Measurements from ENCODE around the gene KSR1.
A peak's percentile ranks its signal among the peaks of the same experiment; 100 is the strongest.

Gene KSR1

DNA sequence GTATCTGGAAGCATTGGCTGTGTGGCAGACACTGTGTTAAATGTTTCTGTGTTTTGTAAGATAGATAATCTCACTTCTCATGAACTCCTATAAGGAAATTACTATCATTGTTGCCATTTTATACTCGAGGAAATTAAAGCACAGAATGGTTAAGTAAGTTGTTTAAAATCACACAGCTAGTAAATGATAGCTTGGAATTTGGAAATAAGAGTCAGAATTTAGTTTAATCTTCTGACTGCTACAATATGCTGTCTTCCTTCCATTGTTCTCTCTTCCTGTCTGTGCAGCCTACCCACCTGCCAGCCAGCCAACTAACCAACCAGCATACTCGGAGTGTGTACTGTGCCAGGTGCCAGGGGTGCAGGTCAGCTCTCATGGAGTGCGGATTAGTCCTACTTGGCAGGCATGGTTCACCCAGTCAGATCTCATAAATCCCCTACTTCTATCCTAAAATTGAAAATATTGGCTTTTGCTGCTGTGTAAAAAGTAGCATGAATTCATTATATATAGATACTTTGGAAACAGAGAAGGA is 94.8 kb downstream of the KSR1 start:
- DNase-seq (ENCODE audit: low read depth): no peak

DNA sequence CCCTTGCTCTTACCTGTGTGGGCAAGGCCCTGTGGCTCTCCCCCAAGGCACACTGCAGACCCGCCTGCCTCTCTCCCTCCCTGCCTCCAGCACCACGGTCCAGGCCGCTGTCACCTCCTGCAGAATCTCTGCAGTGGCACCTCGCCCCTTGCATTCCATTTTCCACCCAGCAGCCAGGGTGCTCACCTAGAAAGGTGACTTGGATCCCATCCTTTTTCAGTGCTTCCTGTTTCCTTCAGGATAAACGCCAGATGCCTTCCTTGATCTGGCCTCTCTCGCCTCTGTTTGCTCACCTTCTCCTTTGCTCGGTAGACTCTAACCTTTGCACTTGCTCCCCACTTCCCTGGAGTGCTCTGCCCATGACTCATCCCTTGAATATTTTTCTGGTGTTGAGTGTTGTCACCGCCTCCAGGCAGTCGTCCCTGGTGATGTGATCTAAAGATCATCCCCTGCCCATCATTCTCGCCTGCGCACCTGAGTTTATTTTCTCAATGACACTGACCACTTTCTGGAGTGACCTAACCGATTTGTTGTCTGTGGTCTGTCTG is 95.5 kb downstream of the KSR1 start:
- DNase-seq (ENCODE audit: low read depth): no peak

DNA sequence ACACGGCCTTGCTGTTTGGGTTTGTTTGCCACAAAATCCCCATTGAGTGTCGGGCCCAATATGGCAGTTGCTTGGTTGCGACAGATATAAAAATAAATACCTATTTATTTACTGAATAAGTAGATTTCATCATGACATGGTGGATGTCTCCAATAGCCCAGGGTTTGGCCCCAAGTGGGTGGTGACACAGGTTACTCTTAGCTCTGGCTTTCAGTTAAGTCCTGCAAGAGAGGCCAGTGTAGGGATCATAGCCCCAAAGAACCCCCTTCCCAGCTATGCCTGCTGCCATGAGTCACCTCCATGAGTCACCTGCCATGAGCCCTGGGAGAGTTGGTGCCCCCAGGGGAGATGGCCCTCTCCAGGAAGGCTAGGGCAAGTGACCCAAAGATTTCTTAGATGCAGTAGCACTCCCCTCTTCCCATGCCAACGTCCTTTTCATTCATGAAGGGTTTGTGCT is 96.1 kb downstream of the KSR1 start:
- DNase-seq (ENCODE audit: low read depth): no peak

DNA sequence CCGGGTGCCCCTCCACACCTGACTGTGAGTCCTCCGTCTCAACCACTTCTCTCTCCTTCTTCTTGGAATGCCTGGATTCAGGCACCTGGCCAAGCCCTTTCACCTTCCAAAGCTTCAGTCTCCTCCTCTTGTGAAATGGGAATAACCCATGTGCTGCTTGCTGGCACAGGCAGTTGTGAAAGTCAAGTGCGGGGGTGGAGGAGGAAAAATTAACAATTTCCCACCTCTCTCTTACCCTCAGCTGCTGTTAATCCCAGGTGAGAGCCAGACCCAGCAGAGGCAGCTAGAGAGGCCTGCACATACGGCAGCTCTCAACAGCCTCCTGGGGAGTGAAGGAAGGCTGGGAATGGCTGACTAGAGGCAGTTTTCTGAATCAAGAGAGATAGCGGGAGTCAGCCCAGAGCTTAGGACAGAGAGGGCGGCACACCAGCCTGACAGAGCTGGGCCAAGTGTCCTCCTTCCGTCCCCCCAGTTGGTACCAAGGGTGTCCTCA is 96.8 kb downstream of the KSR1 start:
- DNase-seq (ENCODE audit: low read depth): no peak

DNA sequence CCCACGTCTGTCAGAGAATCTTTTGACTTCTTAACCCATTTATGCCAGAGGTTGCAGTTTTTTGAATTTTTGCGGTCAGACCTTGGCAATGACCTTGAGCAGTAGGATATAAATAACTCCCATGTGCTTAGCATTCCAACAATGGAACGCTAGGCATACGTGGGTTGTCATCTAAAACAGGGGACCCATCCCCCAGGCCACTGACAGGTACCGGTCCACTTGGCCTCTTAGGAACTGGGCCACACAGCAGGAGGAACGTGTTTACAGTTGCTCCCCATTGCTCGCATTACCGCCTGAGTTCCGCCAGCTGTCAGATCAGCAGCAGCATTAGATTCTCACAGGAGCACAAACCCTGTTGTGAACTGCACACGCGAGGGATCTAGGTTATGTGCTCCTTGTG is 97.9 kb downstream of the KSR1 start:
- DNase-seq (ENCODE audit: low read depth): no peak

DNA sequence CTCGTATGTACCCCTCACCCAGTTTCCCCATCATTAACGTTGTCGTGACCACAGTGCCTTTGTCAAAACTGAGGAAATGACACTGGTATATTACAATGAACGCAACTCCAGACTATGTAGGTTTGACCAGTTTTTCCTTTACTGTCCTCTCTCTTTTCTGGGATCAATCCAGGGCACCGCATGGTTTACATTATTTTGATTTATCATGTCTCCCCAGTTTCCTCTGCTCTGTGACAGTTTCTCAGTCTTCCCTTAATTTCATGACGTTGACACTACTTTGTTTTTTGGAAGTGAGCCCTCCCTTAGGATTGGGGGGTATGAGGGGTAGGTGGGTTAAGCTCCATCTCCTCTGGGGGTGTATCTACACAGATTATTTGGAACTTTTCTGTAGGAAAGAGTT is 98.7 kb downstream of the KSR1 start:
- no peak for DNase-seq (ENCODE audit: low read depth)

DNA sequence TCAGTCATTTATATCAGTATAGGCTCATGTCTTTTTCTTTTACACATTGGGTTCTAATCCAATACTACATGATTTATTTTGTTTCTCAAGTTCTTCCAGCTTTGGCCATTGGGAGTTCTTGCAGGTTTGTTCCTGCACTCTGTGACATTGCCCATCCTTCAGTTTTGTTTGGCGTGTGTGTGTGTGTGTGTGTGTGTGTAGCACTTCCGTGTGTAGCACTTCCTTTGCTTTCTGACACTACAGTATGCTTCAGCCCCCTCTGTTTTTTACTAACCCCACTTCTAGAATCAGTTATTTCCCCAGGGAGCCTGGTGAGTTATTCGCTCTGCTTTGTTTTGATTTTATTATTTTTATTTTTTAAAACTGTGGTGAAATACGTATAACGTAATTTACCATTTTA is 99.1 kb downstream of the KSR1 start:
- no peak for DNase-seq (ENCODE audit: low read depth)

DNA sequence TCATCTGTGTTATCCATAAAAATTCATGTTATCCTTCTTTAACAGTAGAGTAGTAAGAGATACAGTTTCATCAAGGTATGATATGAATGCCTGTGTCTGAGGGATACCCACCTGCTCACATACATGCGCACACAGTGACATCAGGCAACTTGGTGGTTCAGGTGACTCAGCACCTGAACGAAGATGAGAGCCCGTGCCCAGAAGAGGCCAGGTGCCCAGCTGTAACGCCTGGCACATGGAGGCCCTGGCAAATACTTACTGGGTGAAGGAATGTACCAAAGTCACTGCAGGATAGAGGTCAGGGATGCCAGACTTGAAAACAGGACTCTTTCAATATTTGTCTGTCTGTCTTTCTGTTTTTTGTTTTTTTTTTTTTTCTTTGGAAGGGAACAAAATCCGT is 102.1 kb downstream of the KSR1 start:
- DNase-seq (ENCODE audit: low read depth): no peak

DNA sequence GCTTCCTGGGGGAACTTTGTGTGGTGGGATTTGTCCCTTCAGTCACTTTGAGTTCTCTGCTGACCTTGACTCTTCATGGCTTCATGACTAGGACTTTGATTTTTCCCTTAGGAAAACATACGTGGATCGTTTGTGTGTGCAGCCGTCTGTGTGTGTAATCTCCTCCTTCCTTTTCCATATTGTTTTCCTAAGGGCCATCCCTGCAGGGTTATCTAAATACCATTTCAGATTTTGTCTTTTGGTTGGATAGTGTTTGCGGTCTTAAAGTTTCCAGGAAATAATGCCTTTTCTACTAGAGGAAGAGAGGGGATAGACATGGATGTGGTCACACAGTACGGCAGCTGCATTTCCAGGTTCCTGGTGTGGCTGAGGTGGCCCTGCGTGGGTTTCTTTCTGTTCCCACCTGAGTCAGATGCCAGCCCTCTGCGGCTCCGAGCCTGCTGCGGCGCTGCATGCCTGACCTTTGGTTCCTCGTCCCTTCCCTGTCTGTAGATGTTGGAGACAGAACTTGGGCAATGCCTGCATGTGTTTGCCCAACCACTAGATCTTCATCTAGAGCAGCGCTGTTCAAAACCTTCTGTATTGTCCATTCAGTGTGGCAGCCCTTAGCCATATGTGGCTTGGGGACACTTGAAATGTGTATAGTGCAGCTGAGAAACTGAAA is 102.7 kb downstream of the KSR1 start:
- no peak for DNase-seq (ENCODE audit: low read depth)

DNA sequence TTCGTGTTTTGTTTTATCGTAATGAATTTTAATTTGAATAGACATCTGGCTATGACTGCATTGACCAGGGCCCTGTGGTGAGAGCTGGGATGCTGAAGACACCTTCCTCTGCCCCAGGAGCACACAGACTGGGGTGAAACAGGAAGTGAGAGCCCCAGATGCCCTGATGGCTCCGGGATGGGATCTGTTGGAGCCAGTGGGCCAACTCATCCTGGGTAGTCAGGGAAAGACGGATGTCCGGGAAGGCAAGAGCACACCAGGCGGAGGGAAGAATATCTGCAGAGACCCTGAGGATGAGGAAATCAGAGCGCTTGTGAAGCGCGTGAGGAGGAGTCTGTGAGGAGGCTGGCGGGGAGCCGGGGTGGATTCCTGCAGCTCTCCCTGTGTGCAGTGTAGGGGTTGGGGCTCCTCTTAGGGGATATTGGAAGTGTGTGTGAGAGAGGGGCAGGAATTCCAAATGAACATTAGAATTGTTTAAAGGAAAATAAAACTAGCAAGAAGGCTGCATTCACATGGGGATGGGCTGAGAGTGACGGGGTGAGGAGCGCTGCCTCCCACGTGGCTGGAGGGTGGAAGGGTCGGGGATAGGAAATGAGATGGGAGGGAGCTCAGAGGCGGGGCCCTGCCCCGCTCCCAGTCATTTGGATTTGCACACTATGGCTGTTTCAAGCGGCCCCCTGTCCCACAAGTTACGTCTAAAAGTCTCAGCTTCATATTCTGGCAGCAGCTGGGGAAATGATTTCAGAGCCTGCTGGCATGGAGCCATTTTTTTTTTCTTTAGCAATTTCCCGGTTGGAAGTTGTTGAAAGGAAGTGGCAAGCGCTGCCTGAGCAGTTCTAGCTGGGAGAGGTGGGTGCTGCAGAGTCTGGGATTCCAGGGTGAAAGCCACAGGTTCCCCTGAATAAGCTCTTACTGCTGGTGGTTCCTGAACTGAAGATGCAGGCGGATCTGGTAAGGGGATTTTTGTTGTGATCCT is 103.5 kb downstream of the KSR1 start:
- no peak for DNase-seq (ENCODE audit: low read depth)

DNA sequence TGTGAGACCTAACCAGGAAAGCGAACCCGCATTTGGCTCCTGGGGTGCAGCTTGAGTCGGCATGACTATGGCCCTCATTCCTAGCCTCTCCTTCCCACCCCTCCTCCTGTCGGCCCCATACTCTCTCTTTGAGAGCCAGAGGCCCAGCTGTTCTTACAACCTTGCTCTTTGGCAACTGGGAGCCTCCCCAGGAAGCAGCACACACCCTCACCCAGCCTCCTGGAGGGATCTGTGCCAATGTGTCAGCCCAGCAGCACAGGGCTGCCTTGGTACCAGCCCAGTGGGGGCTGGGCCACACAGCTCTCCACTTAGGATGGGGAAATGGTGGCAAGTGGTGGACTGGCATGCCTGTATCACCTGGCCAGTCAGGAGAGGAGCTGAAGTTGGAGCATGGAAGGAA is 104.4 kb downstream of the KSR1 start:
- no peak for DNase-seq (ENCODE audit: low read depth)

DNA sequence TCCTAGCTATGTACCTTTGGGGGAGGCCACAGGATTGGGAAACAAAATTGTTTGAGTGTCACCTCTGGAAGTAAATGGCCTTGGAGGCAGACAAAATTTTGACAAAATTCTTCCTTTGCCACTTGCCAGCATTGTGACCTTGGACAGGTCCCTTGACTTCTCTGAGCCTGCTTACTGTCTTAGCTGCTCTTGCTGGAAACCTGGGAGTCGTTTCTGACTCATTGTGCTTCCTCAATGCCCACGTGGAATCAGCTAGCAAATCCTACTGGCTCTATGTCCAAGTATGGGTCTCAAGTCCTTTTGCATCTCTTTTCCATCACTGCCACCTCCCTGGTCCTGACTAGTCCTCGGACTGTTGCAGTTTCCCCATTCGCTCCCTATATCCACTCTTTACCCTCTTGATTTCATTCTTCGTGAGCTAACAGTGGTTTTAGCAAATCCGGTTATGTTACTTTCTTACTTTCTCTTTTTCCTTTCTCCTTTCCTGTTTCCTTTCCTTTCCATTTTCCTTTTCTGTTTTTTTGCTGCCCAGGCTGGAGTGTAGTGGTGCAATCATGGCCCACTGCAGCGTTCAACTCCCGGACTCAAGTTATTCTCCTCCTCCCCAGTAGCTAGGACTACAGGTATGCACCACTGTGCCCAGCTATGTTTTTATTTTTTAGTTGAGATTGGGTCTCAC is 106.7 kb downstream of the KSR1 start:
- DNase-seq (ENCODE audit: low read depth): no peak

DNA sequence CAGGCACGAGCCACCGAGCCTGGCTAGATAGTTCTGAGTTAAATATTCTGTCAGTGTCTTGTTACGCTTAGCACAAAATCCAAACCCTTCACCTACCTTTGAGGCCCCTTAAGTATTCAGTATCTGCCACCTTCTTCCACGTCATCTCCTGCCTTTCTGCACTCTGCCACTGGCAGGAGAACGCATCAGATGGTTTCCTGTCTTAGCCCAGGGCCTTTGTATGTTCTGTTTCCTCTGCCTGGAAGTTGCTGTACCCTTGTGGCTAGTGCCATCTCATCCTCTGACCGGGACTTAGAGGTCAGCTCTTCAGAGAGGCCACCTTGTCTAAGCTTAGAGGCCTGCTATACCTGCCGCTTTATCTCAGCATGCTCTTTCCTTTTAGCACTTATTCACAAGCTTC is 107.3 kb downstream of the KSR1 start:
- DNase-seq (ENCODE audit: low read depth): no peak

DNA sequence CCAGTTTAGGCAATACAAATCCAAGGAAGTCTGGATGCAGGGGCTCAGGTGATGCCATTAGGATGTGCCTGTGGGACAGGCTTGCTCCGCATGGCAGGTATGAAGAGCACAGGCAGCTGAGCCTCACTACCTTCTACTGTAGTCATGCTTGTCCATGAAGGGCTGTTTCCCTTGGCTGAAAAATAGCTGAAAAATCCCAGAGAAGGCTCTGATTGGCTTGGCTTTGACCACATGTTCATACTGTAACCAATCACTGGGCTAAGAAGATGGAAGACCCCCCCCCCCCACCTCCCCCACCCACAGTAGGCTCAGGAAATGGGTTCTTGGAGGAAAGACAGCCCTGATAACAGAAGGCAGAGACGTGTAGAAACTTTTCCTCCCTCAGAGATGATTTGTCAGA is 108.2 kb downstream of the KSR1 start:
- no peak for DNase-seq (ENCODE audit: low read depth)

DNA sequence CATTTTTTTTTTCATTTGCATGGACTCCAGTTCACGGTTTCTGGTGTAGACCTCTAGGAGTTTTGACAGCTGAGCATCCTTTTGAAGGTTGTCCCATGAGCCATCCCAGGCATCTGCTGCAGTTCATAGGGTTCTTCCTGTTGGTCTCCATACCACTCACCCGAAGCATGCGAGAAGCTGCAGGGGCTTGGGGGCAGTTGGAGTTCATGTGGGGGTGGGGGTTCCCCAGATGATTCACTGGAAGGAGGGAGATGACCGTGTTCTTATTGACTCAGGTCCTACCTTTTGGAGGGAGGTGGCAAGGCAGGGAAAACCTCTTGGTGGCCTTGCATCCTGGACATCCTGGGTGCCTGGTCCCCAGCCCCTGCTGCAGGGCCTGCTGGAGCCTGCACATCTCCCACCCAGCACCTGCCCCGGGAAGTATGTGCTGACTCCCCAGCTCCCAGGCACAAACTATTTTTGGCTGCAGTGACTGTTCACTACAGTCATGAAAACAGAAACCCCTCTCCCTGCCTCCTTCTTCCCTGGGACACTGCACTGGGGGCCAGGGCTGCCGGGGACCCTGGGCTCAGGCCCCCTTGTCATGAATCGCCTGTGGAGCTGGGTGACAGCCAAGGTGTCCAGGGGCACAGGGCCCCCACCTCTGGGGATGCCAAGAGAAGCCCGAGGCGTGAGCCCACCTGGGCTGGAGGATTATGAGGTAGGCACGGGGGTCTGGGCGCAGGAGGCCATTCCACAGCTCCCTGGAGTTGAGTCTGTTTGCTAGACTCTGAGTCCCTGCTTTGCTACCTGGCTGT is 109.8 kb downstream of the KSR1 start:
- no peak for DNase-seq (ENCODE audit: low read depth)

DNA sequence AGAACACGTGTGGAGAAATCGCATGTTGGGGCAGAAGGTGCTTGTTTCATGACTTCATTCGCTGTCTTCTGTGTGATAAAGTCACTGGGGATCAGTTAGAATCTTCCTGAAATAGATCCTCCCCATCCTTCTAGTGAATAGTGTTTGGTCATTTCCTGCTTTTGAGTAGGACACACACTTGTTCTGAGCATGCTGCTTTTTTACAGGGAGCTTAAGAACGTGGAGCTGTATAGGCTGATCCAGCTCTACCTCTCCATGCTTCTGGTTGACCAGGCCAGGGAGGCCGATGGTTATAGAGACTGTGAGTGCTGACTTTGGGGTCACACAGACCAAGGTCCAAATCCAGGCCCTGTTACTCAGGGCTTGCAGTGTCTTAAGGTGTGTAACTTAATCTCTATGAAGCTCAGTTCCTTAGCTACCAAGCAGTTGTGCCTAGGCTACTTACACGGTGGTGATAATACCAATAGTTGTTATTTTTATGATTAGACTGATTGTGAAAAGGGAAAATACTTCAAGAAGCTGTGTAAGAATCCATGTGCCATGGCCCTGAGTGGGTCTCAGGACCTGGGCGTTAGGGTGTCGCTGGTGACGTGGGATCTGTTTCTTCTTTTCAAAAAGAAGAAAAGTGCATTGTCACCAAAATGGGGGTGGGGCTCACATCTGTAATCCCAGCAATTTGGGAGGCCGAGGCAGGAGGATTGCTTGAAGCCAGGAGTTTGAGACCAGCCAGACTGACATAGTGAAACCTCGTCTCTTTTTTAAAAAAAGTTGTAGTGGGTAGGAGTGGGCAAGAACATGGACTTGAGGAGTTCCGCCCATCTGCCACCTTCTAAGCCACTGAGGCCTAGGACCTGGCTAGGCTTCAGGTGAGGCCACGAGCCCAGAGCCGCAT is 110.7 kb downstream of the KSR1 start:
- DNase-seq (ENCODE audit: low read depth): no peak

DNA sequence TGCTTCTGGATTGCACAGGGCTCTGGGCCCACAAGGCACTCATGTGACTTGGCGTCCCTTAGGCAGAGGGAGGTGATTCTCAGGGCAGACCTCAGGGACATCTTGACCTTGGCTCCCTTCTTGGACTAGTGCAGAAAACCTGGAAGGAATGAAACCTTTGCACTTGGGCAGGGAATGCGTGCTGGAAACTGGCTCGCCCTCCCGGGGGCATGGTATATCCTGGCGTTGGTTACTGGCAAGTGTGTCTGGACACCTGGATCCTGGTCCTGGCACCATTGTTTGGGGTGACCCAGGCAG is 111.3 kb downstream of the KSR1 start:
- no peak for DNase-seq (ENCODE audit: low read depth)

DNA sequence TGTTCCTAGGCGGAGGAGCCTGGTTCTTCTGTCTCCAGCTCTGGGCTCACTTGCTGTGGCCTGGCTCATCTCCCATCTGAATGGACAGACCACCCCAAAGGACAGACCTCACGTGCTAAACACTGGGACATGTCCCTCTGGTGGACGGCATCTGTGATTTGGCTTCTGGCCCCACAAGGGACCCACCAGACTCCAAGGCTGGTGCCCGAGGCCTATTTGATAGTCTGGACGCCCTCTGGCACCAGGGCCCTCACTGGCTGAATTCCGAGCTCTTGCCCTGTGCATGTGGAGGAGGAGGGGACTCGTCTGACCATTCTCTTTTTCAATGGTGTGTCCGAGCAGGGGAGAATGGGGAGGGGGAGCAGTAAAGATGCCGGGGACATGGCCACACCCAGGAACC is 112.0 kb downstream of the KSR1 start:
- no peak for DNase-seq (ENCODE audit: low read depth)

DNA sequence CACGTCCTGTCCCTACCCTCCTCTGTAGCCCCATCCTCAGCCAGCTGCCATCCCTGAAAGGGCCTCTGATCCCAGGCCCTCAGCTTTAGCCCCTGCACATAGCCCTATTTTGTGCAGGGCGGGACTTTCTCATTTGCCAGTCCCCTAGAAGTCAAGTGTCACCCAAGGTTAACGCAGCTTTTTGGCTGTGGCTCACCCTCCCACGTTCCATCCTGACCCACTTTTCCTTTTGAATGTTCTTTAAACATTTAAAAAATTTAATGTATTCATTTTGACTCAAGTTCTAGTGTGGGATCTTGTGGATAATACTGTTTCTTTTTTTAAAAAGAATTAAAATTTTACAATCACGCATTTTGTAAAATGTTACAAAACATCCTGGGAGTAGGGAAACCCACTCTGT is 112.6 kb downstream of the KSR1 start:
- DNase-seq (ENCODE audit: low read depth): no peak

DNA sequence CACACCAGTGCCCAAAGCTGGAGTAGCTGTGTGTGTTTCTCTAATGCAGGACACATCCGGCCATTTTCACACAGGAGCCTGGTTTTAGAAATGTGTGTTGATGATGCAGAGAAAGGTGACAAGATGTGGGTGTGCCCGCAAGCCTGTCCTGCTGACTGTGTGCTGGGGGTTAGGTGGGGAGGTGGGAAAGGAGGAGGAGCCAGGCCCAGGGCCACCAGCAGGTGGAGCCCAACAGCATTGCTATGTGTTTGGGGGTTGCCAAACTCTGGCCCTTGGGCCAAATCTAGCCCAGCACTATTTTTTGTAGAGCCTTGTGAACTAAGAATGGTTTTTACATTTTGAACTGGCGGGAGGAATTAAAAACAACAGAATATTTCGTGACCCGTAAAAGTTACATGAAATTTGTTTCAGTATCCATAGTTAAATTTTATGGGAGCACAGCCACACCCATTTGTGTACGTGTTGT is 113.0 kb downstream of the KSR1 start:
- DNase-seq (ENCODE audit: low read depth): peak; percentile 29
